Measurements from ENCODE around the gene ANG. TPM values are rescaled to one million over a fixed set of nuclear protein-coding genes. Genes with fewer than 3 reads are reported as not detected.

ANG gene
- total RNA-seq, 2 experiments from 2014 or later, result 0.27 to 0.92 TPM

DNA sequence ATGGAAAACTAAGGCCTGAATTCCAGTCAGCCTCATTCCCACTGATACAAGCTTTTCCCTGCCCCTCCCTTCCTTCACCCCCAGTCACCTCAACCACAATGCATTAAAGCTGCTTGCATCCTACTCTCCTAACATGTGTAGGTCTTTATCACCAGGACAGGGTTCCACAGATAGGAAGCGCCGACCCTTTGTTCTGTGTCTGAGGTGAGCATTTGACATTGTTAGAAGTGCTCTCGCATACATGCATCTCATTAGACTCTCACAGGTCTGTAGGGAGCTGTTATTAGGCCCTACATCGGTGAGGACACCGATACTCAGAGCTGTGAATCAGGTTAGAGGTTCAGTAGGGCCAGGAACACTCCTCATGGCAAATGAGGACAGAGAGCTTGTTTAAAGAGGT lies 43.9 kb downstream of the ANG start:
- intact Hi-C loops (cut with DNase I, micrococcal nuclease), result no loop called here
- Histone ChIP-seq H3K36me3 (ENCODE audit: insufficient read depth, low read length) (no peaks in the 10 kb centered on the region), H3K27ac (ENCODE audit: low read depth in 1 of 2, low read length in 2 of 2) (no peak overlapping the region), H3K4me1 (ENCODE audit: insufficient read depth, low read length) (no peaks in the 10 kb centered on the region), H3K9me3 (ENCODE audit: control insufficient read depth in 1 of 2, insufficient read depth in 1 of 2, low read length in 2 of 2) (no peaks in the 10 kb centered on the region), H3K4me3 (ENCODE audit: low read length) (no peak overlapping the region), H3K27me3 (ENCODE audit: control insufficient read depth in 1 of 2, insufficient read depth in 2 of 2, low read length in 2 of 2) (peaks cover 0 to 4% of the 10 kb centered on the region in 2 experiments)
- ChIA-PET CTCF (no interaction called here), POLR2A (no interaction called here)
- H3K4me3 Mint-ChIP-seq, result no peak overlapping the region
- H3K27ac Mint-ChIP-seq, result no peak overlapping the region
- H3K36me3 Mint-ChIP-seq (ENCODE audit: low read depth), result no peaks in the 10 kb centered on the region
- TF ChIP-seq, protein P1, sequence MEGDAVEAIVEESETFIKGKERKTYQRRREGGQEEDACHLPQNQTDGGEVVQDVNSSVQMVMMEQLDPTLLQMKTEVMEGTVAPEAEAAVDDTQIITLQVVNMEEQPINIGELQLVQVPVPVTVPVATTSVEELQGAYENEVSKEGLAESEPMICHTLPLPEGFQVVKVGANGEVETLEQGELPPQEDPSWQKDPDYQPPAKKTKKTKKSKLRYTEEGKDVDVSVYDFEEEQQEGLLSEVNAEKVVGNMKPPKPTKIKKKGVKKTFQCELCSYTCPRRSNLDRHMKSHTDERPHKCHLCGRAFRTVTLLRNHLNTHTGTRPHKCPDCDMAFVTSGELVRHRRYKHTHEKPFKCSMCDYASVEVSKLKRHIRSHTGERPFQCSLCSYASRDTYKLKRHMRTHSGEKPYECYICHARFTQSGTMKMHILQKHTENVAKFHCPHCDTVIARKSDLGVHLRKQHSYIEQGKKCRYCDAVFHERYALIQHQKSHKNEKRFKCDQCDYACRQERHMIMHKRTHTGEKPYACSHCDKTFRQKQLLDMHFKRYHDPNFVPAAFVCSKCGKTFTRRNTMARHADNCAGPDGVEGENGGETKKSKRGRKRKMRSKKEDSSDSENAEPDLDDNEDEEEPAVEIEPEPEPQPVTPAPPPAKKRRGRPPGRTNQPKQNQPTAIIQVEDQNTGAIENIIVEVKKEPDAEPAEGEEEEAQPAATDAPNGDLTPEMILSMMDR (IDR thresholded peaks at IDR 0.05), result no peak
- peaks cover 14% of the 10 kb centered on the region for H3K27me3 Mint-ChIP-seq
- DNase-seq (no peak), ATAC-seq (ENCODE audit: poor library complexity) (no peak)
- no peaks in the 10 kb centered on the region for H3K9me3 Mint-ChIP-seq
- H3K4me1 Mint-ChIP-seq (ENCODE audit: low read depth), result no peaks in the 10 kb centered on the region

DNA sequence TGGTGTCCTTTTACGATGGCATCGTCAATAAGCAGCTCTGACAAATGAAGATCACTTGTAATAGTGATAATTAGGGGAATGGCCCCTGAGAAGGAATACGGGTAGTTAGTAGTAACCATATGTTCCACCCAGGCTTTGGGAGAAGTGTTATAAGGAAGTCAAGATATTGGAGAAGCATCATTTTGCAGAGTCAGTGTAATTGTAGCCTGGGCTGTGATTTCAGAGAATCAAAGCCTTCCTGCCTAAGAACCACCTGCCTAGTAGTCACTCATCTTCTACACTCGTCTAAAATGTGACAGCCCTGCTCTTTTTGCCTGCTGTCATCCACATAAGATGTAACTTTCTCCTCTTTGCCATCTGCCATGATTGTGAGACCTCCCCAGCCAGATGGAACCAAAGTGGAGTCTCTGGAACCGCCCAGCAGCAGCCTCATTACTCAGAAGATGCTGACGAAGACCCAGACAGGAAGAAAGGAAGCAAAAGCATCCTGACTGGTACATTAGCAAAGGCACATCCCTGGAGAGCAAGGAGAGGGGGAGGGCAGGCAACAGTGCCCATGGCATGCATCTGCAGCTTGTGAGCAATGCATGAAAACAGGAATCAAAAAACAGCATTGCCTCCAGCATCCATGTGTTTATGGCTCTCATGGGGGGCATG lies 44.5 kb downstream of the ANG start:
- ChIA-PET CTCF (no interaction called here), POLR2A (no interaction called here)
- peak in 2 of 14 experiments; percentile 8 to 12 for DNase-seq
- peaks cover 0 to 4% of the 10 kb centered on the region in 2 experiments for H3K27me3 ChIP-seq (ENCODE audit: control insufficient read depth in 1 of 2, insufficient read depth in 2 of 2, low read length in 2 of 2)
- H3K4me1 ChIP-seq (ENCODE audit: insufficient read depth, low read length), result no peaks in the 10 kb centered on the region
- Mint-ChIP-seq H3K4me3 (no peak overlapping the region), H3K4me1 (ENCODE audit: low read depth) (no peaks in the 10 kb centered on the region), H3K36me3 (ENCODE audit: low read depth) (no peaks in the 10 kb centered on the region), H3K27me3 (peaks cover 8% of the 10 kb centered on the region), H3K9me3 (no peaks in the 10 kb centered on the region), H3K27ac (no peak overlapping the region)
- TF ChIP-seq, protein P1 (IDR thresholded peaks at IDR 0.05), result no peak
- no peaks in the 10 kb centered on the region for H3K9me3 ChIP-seq (ENCODE audit: control insufficient read depth in 1 of 2, insufficient read depth in 1 of 2, low read length in 2 of 2)
- no peak overlapping the region for H3K4me3 ChIP-seq (ENCODE audit: low read length)
- no peak overlapping the region for H3K27ac ChIP-seq (ENCODE audit: low read depth in 1 of 2, low read length in 2 of 2)
- ATAC-seq (ENCODE audit: poor library complexity), result no peak
- H3K36me3 ChIP-seq (ENCODE audit: insufficient read depth, low read length), result no peaks in the 10 kb centered on the region
- intact Hi-C loops (cut with DNase I, micrococcal nuclease), result no loop called here

DNA sequence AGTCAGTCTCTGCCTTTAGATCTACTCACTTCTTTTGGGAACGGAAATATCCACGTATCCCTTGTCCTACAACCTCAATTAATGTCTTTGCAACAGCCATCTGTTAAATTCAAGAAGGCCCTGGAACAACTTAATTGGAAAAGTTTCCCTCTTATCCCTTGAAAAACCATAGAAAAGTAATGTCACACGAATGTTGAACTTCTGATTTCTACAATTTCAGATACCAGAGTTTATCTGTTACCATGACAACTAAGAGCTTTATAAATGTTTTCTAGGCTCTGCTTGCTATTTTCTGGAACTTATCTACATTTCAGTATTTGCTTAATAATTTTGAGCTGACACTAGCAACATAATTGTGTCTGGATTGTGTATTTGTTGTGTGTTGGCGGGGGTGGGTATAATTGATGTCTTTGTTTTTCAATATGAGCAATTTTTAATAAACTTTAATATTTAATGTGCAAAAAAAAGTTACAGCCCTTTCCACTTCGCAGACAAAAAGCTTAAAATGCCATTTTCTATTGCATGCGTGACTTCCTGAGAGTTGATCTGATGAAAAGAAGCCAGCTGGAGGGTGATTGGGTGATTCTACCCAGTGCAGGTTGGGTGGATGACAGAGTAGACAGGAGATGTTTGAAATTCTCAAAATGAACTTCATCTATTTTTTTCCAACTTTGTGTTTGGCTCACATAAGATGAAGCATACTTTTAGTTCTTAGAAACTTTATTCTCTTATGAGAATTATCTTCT lies 45.3 kb downstream of the ANG start:
- H3K4me3 ChIP-seq (ENCODE audit: low read length), result no peak overlapping the region
- H3K4me1 ChIP-seq (ENCODE audit: insufficient read depth, low read length), result no peaks in the 10 kb centered on the region
- peaks cover 0 to 4% of the 10 kb centered on the region in 2 experiments for H3K27me3 ChIP-seq (ENCODE audit: control insufficient read depth in 1 of 2, insufficient read depth in 2 of 2, low read length in 2 of 2)
- H3K27ac Mint-ChIP-seq, result no peak overlapping the region
- no peak for DNase-seq
- TF ChIP-seq, protein P1 (IDR thresholded peaks at IDR 0.05), result no peak
- no peaks in the 10 kb centered on the region for H3K36me3 Mint-ChIP-seq (ENCODE audit: low read depth)
- POLR2A ChIA-PET, result no interaction called here
- CTCF ChIA-PET, result no interaction called here
- no peaks in the 10 kb centered on the region for H3K9me3 ChIP-seq (ENCODE audit: control insufficient read depth in 1 of 2, insufficient read depth in 1 of 2, low read length in 2 of 2)
- no peaks in the 10 kb centered on the region for H3K4me1 Mint-ChIP-seq (ENCODE audit: low read depth)
- H3K9me3 Mint-ChIP-seq, result no peaks in the 10 kb centered on the region
- no peak overlapping the region for H3K4me3 Mint-ChIP-seq
- no peak for ATAC-seq (ENCODE audit: poor library complexity)
- peaks cover 8% of the 10 kb centered on the region for H3K27me3 Mint-ChIP-seq
- no peak overlapping the region for H3K27ac ChIP-seq (ENCODE audit: low read depth in 1 of 2, low read length in 2 of 2)
- intact Hi-C loops (cut with DNase I, micrococcal nuclease), result no loop called here
- H3K36me3 ChIP-seq (ENCODE audit: insufficient read depth, low read length), result no peaks in the 10 kb centered on the region

All from CD4-positive, alpha-beta T cell (primary cell).